ENCODE results near the gene AATK. TPM values are rescaled to one million over a fixed set of nuclear protein-coding genes. Genes with fewer than 3 reads are reported as not detected.

AATK gene
- total and polyA plus RNA-seq, 9 of the 15 experiments (the other 6 are each of a cell fraction or from before 2014, with no cell fraction given), result 0.11 to 0.55 (median 0.38) TPM; not detected in 5

GRCh38 chr17:81119223-81120148 is 46.5 kb downstream of the AATK start (continued):
- TF ChIP-seq NFE2 (IDR thresholded peaks at IDR 0.05; ENCODE audit: low read depth) (no peak), KLF1 (tag; IDR thresholded peaks at IDR 0.05) (0 out of 2 replicates have a peak, but pooled peaks have one; percentile 20), HCFC1 (IDR thresholded peaks at IDR 0.05; ENCODE audit: low read depth, low read length) (peak; percentile 30; the same call in 1 of the 2 replicates), MBD2 (IDR thresholded peaks at IDR 0.05; ENCODE audit: borderline replicate concordance, low read depth) (peak; percentile 62; the same call in 1 of the 2 replicates), SRF (CRISPR knock-in tag; IDR thresholded peaks at IDR 0.05) (peak in 1 of 2 experiments; percentile 71; a peak in 1 of 4 replicates), HMGXB4 (CRISPR knock-in tag; IDR thresholded peaks at IDR 0.05) (0 out of 2 replicates have a peak, but pooled peaks have one; percentile 58), MGA (IDR thresholded peaks at IDR 0.05) (peak; percentile 38), ADNP (tag; IDR thresholded peaks at IDR 0.05) (no peak)
- TF ChIP-seq, protein P1, sequence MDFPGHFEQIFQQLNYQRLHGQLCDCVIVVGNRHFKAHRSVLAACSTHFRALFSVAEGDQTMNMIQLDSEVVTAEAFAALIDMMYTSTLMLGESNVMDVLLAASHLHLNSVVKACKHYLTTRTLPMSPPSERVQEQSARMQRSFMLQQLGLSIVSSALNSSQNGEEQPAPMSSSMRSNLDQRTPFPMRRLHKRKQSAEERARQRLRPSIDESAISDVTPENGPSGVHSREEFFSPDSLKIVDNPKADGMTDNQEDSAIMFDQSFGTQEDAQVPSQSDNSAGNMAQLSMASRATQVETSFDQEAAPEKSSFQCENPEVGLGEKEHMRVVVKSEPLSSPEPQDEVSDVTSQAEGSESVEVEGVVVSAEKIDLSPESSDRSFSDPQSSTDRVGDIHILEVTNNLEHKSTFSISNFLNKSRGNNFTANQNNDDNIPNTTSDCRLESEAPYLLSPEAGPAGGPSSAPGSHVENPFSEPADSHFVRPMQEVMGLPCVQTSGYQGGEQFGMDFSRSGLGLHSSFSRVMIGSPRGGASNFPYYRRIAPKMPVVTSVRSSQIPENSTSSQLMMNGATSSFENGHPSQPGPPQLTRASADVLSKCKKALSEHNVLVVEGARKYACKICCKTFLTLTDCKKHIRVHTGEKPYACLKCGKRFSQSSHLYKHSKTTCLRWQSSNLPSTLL (IDR thresholded peaks at IDR 0.05), result no peak
- TF ChIP-seq, protein P2, sequence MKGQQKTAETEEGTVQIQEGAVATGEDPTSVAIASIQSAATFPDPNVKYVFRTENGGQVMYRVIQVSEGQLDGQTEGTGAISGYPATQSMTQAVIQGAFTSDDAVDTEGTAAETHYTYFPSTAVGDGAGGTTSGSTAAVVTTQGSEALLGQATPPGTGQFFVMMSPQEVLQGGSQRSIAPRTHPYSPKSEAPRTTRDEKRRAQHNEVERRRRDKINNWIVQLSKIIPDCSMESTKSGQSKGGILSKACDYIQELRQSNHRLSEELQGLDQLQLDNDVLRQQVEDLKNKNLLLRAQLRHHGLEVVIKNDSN (CRISPR knock-in tag; IDR thresholded peaks at IDR 0.05), result peak; percentile 87
